ENCODE results near the gene ABCG4. TPM values are rescaled to one million over a fixed set of nuclear protein-coding genes. Genes with fewer than 3 reads are reported as not detected.

ABCG4 gene
- total RNA-seq, 1 donor from 2014 or later, result 3.3 TPM

DNA sequence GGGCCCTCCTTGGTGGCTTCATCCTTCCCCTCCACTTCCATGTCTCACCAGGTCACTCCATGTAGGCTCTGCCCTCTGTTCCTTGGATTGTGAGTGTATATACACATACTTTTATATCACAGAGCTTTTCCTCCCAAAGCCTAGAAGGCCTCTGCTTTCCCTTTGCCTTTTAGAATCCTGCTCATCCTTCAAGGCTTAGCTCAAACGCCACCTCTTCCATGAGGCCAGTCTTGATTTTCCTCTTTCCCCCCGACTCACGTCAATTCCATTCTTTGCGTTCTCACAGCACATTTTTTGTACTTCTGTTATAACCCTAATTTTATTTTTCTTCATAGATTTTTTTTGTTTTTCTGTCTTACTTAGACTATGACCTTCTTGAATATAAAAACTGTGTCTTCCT is 3.8 kb downstream of the ABCG4 start:
- Mint-ChIP-seq H3K9me3 (no peaks in the 10 kb centered on the region), H3K4me1 (peaks cover 8% of the 10 kb centered on the region), H3K36me3 (ENCODE audit: low read depth) (no peaks in the 10 kb centered on the region), H3K4me3 (no peak overlapping the region), H3K27ac (ENCODE audit: unreplicated experiment) (no peak overlapping the region), H3K27me3 (ENCODE audit: low read depth) (peaks cover 48% of the 10 kb centered on the region)
- DNase-seq (ENCODE audit: low read depth, low spot score), result no peak
- TF ChIP-seq, protein P1, sequence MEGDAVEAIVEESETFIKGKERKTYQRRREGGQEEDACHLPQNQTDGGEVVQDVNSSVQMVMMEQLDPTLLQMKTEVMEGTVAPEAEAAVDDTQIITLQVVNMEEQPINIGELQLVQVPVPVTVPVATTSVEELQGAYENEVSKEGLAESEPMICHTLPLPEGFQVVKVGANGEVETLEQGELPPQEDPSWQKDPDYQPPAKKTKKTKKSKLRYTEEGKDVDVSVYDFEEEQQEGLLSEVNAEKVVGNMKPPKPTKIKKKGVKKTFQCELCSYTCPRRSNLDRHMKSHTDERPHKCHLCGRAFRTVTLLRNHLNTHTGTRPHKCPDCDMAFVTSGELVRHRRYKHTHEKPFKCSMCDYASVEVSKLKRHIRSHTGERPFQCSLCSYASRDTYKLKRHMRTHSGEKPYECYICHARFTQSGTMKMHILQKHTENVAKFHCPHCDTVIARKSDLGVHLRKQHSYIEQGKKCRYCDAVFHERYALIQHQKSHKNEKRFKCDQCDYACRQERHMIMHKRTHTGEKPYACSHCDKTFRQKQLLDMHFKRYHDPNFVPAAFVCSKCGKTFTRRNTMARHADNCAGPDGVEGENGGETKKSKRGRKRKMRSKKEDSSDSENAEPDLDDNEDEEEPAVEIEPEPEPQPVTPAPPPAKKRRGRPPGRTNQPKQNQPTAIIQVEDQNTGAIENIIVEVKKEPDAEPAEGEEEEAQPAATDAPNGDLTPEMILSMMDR (conservative IDR thresholded peaks at IDR 0.05), result no peak

DNA sequence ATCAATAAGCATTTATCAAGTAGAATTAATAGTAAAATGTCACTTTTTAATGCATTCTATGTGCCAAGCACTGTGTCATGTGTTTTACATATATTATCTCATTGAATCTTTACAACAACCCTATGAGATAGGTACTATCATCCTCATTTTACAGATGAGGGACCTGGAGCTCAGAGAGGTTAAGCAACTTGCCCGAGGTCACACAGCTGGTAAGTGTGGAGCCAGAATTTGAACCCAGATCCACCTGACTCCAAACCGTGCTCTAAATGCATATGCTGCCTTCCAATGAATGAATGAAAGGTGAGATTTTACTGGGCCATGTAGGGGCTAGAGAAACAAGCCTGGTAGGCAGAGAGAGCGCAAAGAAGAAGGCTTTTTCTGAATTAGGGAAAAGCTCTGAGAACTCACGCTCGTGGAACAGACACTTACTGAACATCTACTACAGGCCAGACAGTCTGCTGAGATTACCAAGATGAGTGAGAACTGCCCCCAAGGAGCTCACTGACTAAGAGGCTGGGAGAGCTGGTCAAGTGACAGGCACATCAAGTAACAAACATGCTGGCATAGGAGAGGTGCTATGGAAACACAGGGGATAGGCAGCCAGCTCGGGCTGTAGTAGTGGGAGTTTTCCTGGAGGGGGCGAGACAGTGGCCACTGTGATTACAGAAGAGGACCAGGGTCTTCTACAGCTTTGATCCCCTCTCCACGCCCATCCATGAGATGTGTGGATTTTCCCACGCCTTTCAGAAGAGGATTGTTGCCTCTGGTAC is 4.4 kb downstream of the ABCG4 start:
- H3K9me3 Mint-ChIP-seq, result no peaks in the 10 kb centered on the region
- H3K4me1 Mint-ChIP-seq, result peaks cover 5% of the 10 kb centered on the region
- H3K4me3 Mint-ChIP-seq, result no peak overlapping the region
- peak overlapping the region; percentile 35 for H3K27ac Mint-ChIP-seq (ENCODE audit: unreplicated experiment)
- no peak for DNase-seq (ENCODE audit: low read depth, low spot score)
- TF ChIP-seq, protein P1 (conservative IDR thresholded peaks at IDR 0.05), result no peak
- H3K36me3 Mint-ChIP-seq (ENCODE audit: low read depth), result no peaks in the 10 kb centered on the region
- peaks cover 42% of the 10 kb centered on the region for H3K27me3 Mint-ChIP-seq (ENCODE audit: low read depth)

DNA sequence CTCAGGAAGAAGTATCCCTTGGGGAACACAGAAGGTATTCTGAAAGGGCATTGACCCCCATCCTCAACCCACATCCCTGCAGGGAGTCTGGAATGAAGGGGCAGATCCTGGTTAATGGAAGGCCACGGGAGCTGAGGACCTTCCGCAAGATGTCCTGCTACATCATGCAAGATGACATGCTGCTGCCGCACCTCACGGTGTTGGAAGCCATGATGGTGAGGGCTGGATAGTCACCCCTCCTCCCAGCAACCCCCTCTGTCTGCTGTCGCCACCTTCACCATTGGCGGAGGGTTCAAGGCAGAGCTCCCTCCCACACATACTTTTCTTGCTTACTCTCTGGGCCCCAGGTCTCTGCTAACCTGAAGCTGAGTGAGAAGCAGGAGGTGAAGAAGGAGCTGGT is 5.3 kb downstream of the ABCG4 start:
- no peaks in the 10 kb centered on the region for H3K4me1 Mint-ChIP-seq
- no peaks in the 10 kb centered on the region for H3K36me3 Mint-ChIP-seq (ENCODE audit: low read depth)
- H3K9me3 Mint-ChIP-seq, result no peaks in the 10 kb centered on the region
- no peak overlapping the region for H3K4me3 Mint-ChIP-seq
- TF ChIP-seq, protein P1 (conservative IDR thresholded peaks at IDR 0.05), result no peak
- no peak overlapping the region for H3K27ac Mint-ChIP-seq (ENCODE audit: unreplicated experiment)
- no peak for DNase-seq (ENCODE audit: low read depth, low spot score)
- peaks cover 36% of the 10 kb centered on the region for H3K27me3 Mint-ChIP-seq (ENCODE audit: low read depth)

DNA sequence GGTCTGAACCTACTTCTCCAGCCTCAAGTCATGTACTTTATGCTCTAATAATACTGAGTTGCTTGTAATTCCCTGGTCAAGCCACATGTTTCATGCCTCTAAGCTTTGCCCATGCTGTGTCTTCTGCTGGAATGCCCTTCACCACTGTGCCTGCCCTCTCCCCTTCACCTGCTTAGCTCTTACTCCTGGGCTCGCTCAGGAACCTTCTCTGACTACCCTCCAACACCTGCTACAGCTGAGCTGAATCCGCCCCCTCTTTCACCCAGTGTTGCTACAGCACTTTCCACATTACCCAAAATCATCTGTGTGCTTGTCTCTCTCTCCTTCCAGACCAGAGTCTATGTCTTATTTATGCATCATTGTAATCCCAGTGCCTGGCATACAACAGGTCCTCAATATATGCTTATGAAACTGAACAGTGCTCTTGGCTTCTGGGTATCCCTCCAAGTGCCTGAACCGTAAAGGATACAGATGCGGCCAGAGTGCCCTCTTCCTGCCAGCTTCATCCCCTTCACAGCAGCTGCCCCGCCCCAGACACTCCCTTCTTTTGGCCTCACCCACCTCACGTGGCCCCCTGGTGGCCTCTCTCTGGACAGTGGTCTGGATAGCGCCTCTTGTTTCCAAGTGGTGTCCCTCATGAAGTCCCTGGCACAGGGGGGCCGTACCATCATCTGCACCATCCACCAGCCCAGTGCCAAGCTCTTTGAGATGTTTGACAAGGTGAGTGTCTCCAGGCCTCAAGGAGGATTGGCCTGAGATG is 7.1 kb downstream of the ABCG4 start:
- DNase-seq (ENCODE audit: low read depth, low spot score), result no peak
- Mint-ChIP-seq H3K27ac (ENCODE audit: unreplicated experiment) (no peak overlapping the region), H3K4me3 (no peak overlapping the region), H3K9me3 (no peaks in the 10 kb centered on the region), H3K27me3 (ENCODE audit: low read depth) (peaks cover 21% of the 10 kb centered on the region), H3K36me3 (ENCODE audit: low read depth) (no peaks in the 10 kb centered on the region), H3K4me1 (no peaks in the 10 kb centered on the region)
- TF ChIP-seq, protein P1 (conservative IDR thresholded peaks at IDR 0.05), result peak; percentile 26

DNA sequence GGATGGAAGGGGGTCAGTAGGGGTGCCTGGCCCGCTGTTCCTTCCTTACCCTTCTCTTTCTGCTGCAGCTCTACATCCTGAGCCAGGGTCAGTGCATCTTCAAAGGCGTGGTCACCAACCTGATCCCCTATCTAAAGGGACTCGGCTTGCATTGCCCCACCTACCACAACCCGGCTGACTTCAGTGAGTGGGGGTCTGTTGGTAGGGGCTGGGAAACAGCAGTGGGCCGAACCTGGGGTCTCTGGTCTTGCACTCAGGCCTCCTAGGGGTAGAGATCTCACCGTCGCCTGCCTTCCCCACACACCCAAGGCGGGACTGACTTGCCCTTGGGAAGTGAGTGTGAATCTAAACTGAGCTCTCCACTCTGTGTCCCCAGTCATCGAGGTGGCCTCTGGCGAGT is 7.6 kb downstream of the ABCG4 start:
- DNase-seq (ENCODE audit: low read depth, low spot score), result no peak
- Mint-ChIP-seq H3K36me3 (ENCODE audit: low read depth) (no peaks in the 10 kb centered on the region), H3K4me3 (no peak overlapping the region), H3K27me3 (ENCODE audit: low read depth) (peaks cover 15% of the 10 kb centered on the region), H3K4me1 (no peaks in the 10 kb centered on the region), H3K27ac (ENCODE audit: unreplicated experiment) (no peak overlapping the region), H3K9me3 (no peaks in the 10 kb centered on the region)
- TF ChIP-seq, protein P1 (conservative IDR thresholded peaks at IDR 0.05), result no peak

Data from neural crest cell (in vitro differentiated cells).